GM23338 (cell line): ENCODE results near the gene PIK3R4. TPM values are rescaled to one million over a fixed set of nuclear protein-coding genes. Genes with fewer than 3 reads are reported as not detected.

Experiments used
- ATAC-seq: fragments of 200-7000 bp; cut with Tn5 transposase; 3 replicates; pipeline ENCODE4 v1.9.1; 2020
- DNase-seq: peaks from one replicate; pipeline ENCODE4 v3.0.0-alpha.2; 2015; ENCODE audit warnings: low spot score
- H2AFZ ChIP-seq: fragments of 200-600 bp; sonication (generic); 2 replicates; pipeline ENCODE4 v1.8.0; 2016; ENCODE audit warnings: antibody characterized with exemption, mild to moderate bottlenecking, moderate library complexity
- H3F3A ChIP-seq: fragments of 200-600 bp; sonication (generic); replicated peaks from 2 replicates; pipeline ENCODE4 v1.8.0; 2017; ENCODE audit warnings: antibody characterized with exemption, mixed run types, low read depth
- H3K27ac ChIP-seq: fragments of 200-600 bp; sonication (generic); 2 replicates; pipeline ENCODE4 v1.6.1; 2016; ENCODE audit warnings: low read depth
- H3K27me3 ChIP-seq: fragments of 200-600 bp; sonication (generic); 2 replicates; pipeline ENCODE4 v1.8.0; 2016; ENCODE audit warnings: mild to moderate bottlenecking, mixed run types, moderate library complexity; ENCODE audit not compliant: insufficient read depth
- H3K36me3 ChIP-seq: fragments of 200-600 bp; sonication (generic); 2 replicates; pipeline ENCODE4 v1.8.0; 2016; ENCODE audit warnings: mild to moderate bottlenecking; ENCODE audit not compliant: insufficient read depth
- H3K4me1 ChIP-seq: fragments of 200-600 bp; sonication (generic); 2 replicates; pipeline ENCODE4 v1.8.0; 2016; ENCODE audit warnings: mild to moderate bottlenecking, moderate library complexity; ENCODE audit not compliant: insufficient read depth
- H3K4me2 ChIP-seq: fragments of 200-600 bp; sonication (generic); 2 replicates; pipeline ENCODE4 v1.7.1; 2017; ENCODE audit warnings: mixed run types
- H3K4me3 ChIP-seq: fragments of 200-600 bp; sonication (generic); 2 replicates; pipeline ENCODE4 v1.6.1; 2016; ENCODE audit warnings: mixed run types
- H3K79me2 ChIP-seq: fragments of 200-600 bp; sonication (generic); replicated peaks from 2 replicates; pipeline ENCODE4 v1.8.0; 2017; ENCODE audit warnings: mild to moderate bottlenecking; ENCODE audit not compliant: insufficient read depth
- H3K9me2 ChIP-seq: fragments of 200-600 bp; sonication (generic); 2 replicates; pipeline ENCODE4 v1.8.0; 2017; ENCODE audit not compliant: insufficient read depth
- H4K20me1 ChIP-seq: fragments of 200-600 bp; sonication (generic); replicated peaks from 2 replicates; pipeline ENCODE4 v1.8.0; 2017; ENCODE audit warnings: mild to moderate bottlenecking; ENCODE audit not compliant: insufficient read depth
- H3K27ac Mint-ChIP-seq: 2 replicates; pipeline ENCODE4 v1.8.0; 2020; ENCODE audit warnings: inconsistent platforms, mild to moderate bottlenecking, moderate library complexity, mixed read lengths
- H3K27me3 Mint-ChIP-seq: 3 replicates; pipeline ENCODE4 v1.8.0; 2022; ENCODE audit warnings: low read depth, mild to moderate bottlenecking, moderate library complexity, mixed read lengths, inconsistent platforms; ENCODE audit not compliant: insufficient read depth, poor library complexity
- H3K36me3 Mint-ChIP-seq: 3 replicates; pipeline ENCODE4 v1.8.0; 2021; ENCODE audit warnings: low read depth, mild to moderate bottlenecking, inconsistent platforms, moderate library complexity, mixed read lengths
- H3K4me1 Mint-ChIP-seq: 3 replicates; pipeline ENCODE4 v1.8.0; 2020; ENCODE audit warnings: mild to moderate bottlenecking, inconsistent platforms, mixed read lengths
- H3K4me3 Mint-ChIP-seq: 3 replicates; pipeline ENCODE4 v1.8.0; 2021; ENCODE audit warnings: moderate library complexity, mild to moderate bottlenecking, inconsistent platforms, mixed read lengths
- H3K9me3 Mint-ChIP-seq: 3 replicates; pipeline ENCODE4 v1.8.0; 2020; ENCODE audit warnings: moderate library complexity, mild to moderate bottlenecking, inconsistent platforms, mixed read lengths
- CTCF ChIP-seq, 2 experiments: fragments of 200-600 bp in 1 of 2; sonication (generic) in 1 of 2; conservative IDR thresholded peaks; 2 replicates each; pipeline versions ENCODE4 v1.5.1 to v1.6.1; 2016 to 2017; ENCODE audit warnings: antibody characterized with exemption in 2 of 2, low read depth in 2 of 2, mild to moderate bottlenecking in 2 of 2, moderate library complexity in 1 of 2
- ETS1 ChIP-seq: IDR thresholded peaks from 2 replicates; pipeline ENCODE4 v1.6.1; 2016; ENCODE audit warnings: antibody characterized with exemption
- EZH2phosphoT487 ChIP-seq: fragments of 200-600 bp; sonication (generic); IDR thresholded peaks from one replicate; pipeline ENCODE4 v1.8.1; 2018; ENCODE audit warnings: antibody characterized with exemption; ENCODE audit not compliant: unreplicated experiment
- REST ChIP-seq: IDR thresholded peaks from one replicate; pipeline ENCODE4 v1.6.1; 2018; ENCODE audit warnings: antibody characterized with exemption; ENCODE audit not compliant: unreplicated experiment
- STAT1 ChIP-seq: IDR thresholded peaks from one replicate; pipeline ENCODE4 v1.6.1; 2016; ENCODE audit warnings: antibody characterized with exemption; ENCODE audit not compliant: unreplicated experiment
- ZNF114 ChIP-seq: fragments of 250-450 bp; sonication (Bioruptor Pico); IDR thresholded peaks from 2 replicates; pipeline ENCODE4 v1.5.0; 2020; ENCODE audit warnings: mild to moderate bottlenecking, moderate library complexity
- ZNF462 ChIP-seq: fragments of 250-450 bp; sonication (Bioruptor Pico); IDR thresholded peaks from 2 replicates; pipeline ENCODE4 v1.5.0; 2020; ENCODE audit warnings: mild to moderate bottlenecking, moderate library complexity
- polyA plus RNA-seq: library from polyadenylated mRNA; unstranded; fragments of >200 nt; fragmentation: Nextera tagmentation; extraction: Ambion mirVana; gene quantifications from 2 replicates; pipeline ENCODE4 v1.2.1, GENCODE V29; 2016
- total RNA-seq: library from RNA; depleted of rRNA; stranded (reverse); fragments of >200 nt; shearing (Covaris generic); gene quantifications from 2 replicates; pipeline ENCODE4 v1.2.3, GENCODE V29; 2014

PIK3R4 gene
- total and polyA plus RNA-seq, 2 experiments from 2014 or later, result 48.8 to 65.1 TPM

- TF ChIP-seq EZH2phosphoT487 (no peak), CTCF (conservative IDR thresholded peaks at IDR 0.05; ENCODE audit: low read depth in 2 of 2) (no peak)
These were observed 97.5 kb downstream of the PIK3R4 start (continued) for GRCh38 chr3:130649061-130649654.

GRCh38 chr3:130648293-130648692, 98.3 kb downstream of the PIK3R4 start:
- Histone ChIP-seq H3K4me2 (no peak overlapping the region), H3K4me3 (no peak overlapping the region), H3K27ac (no peak overlapping the region), H3K36me3 (no peaks in the 10 kb centered on the region), H3K27me3 (no peaks in the 10 kb centered on the region), H3F3A (no peaks in the 10 kb centered on the region), H3K79me2 (no peaks in the 10 kb centered on the region), H2AFZ (no peak overlapping the region), H3K4me1 (no peaks in the 10 kb centered on the region), H4K20me1 (no peaks in the 10 kb centered on the region), H3K9me2 (no peaks in the 10 kb centered on the region)
- Mint-ChIP-seq H3K27ac (no peak overlapping the region), H3K9me3 (no peaks in the 10 kb centered on the region), H3K4me1 (no peaks in the 10 kb centered on the region; the same call in 2 of the 3 replicates), H3K4me3 (no peak overlapping the region), H3K27me3 (no peaks in the 10 kb centered on the region), H3K36me3 (no peaks in the 10 kb centered on the region)
- ATAC-seq (no peak), DNase-seq (no peak)
- TF ChIP-seq ETS1, result no peak

GRCh38 chr3:130645261-130645660, 101.4 kb downstream of the PIK3R4 start:
- H3K4me3 Mint-ChIP-seq, result no peak overlapping the region
- no peak overlapping the region for H3K27ac Mint-ChIP-seq
- Histone ChIP-seq H3K4me2 (no peak overlapping the region), H3K79me2 (no peaks in the 10 kb centered on the region), H3F3A (no peaks in the 10 kb centered on the region), H3K4me3 (no peak overlapping the region), H3K4me1 (no peaks in the 10 kb centered on the region), H3K27ac (no peak overlapping the region), H3K9me2 (no peaks in the 10 kb centered on the region), H2AFZ (no peak overlapping the region), H4K20me1 (no peaks in the 10 kb centered on the region), H3K27me3 (no peaks in the 10 kb centered on the region), H3K36me3 (no peaks in the 10 kb centered on the region)
- no peaks in the 10 kb centered on the region for H3K9me3 Mint-ChIP-seq
- H3K27me3 Mint-ChIP-seq, result peaks cover 1% of the 10 kb centered on the region
- no peaks in the 10 kb centered on the region; the same call in 2 of the 3 replicates for H3K4me1 Mint-ChIP-seq
- DNase-seq, result no peak
- ATAC-seq, result no peak
- H3K36me3 Mint-ChIP-seq, result no peaks in the 10 kb centered on the region
- TF ChIP-seq ZNF114 (no peak), STAT1 (no peak), REST (no peak), ZNF462 (CRISPR knock-in tag) (no peak)
